Upper lobe of left lung (tissue), 6 donors: ENCODE results near the gene TEX54. TPM values are rescaled to one million over a fixed set of nuclear protein-coding genes. Genes with fewer than 3 reads are reported as not detected.
"Not testable (repeated sequence)": the region's sequence is repeated elsewhere in the genome, so short reads cannot be mapped to it uniquely, and the experiment has no call there.

Experiments
- ATAC-seq, 2 donors: fragments of 200-7000 bp; cut with Tn5 transposase; one replicate each; pipeline ENCODE4 v1.9.1; 2022; ENCODE audit warnings: mild to moderate bottlenecking in 2 of 2, moderate library complexity in 2 of 2; ENCODE audit not compliant: low FRiP score in 2 of 2
- DNase-seq, 2 donors: peaks; one replicate each; pipeline ENCODE4 v3.0.0-alpha.2; 2019 to 2020
- H3K27ac ChIP-seq, 4 donors: fragments of 200-600 bp; sonication (generic); one replicate each; pipeline ENCODE4 v1.5.1; 2016 to 2019
- H3K27me3 ChIP-seq, 4 donors: fragments of 200-600 bp; sonication (generic); one replicate each; pipeline ENCODE4 v1.5.1; 2017 to 2019
- H3K36me3 ChIP-seq, 4 donors: fragments of 200-600 bp; sonication (generic); one replicate each; pipeline ENCODE4 v1.5.1; 2016 to 2019
- H3K4me1 ChIP-seq, 4 donors: fragments of 200-600 bp; sonication (generic); one replicate each; pipeline ENCODE4 v1.5.1; 2018 to 2019
- H3K4me3 ChIP-seq, 4 donors: fragments of 200-600 bp; sonication (generic); one replicate each; pipeline ENCODE4 v1.5.1; 2017 to 2019; ENCODE audit warnings: mild to moderate bottlenecking in 2 of 4, moderate library complexity in 1 of 4
- H3K9me3 ChIP-seq, 4 donors: fragments of 200-600 bp; sonication (generic); one replicate each; pipeline ENCODE4 v1.5.1; 2018 to 2019
- CTCF ChIP-seq, 6 experiments: fragments of 450-650 bp in 4 of 6; fragments of 200-600 bp in 2 of 6; sonication (generic) in 2 of 6; IDR thresholded peaks; one replicate each; pipeline ENCODE4 v1.5.1; 2016 to 2019; ENCODE audit warnings: antibody characterized with exemption in 6 of 6
- EP300 ChIP-seq, 4 donors: sonication (generic); formaldehyde crosslinking; IDR thresholded peaks; one replicate each; pipeline ENCODE4 v1.5.1; 2017; ENCODE audit warnings: antibody characterized with exemption in 4 of 4, control low read depth in 2 of 4
- POLR2A ChIP-seq, 4 donors: fragments of 450-650 bp; IDR thresholded peaks; one replicate each; pipeline ENCODE4 v1.5.1; 2016 to 2017; ENCODE audit warnings: antibody characterized with exemption in 4 of 4, mild to moderate bottlenecking in 2 of 4
- POLR2AphosphoS5 ChIP-seq, 2 donors: sonication (generic); formaldehyde crosslinking; IDR thresholded peaks; one replicate each; pipeline ENCODE4 v1.5.1; 2017; ENCODE audit warnings: antibody characterized with exemption in 2 of 2
- WGBS, 2 donors: methylation state at CpG; one replicate each; pipeline ENCODE4 v1.1.5; 2017 to 2018; 5-methylcytosine and 5-hydroxymethylcytosine counted together
- total RNA-seq, 6 donors: library from RNA; depleted of rRNA in 4 of 6; stranded (reverse); fragments of >200 nt in 4 of 6; gene quantifications; one replicate each; pipeline versions ENCODE4 v1.1.0 to v1.2.1, GENCODE V29; 2016 to 2021
- donor health status: DM: no; HTN: no; CAD: no; lungs with moderate emphysema.
- donor health status: DM: no; HTN: yes; CAD: no; lungs with severe emphysema.

TEX54 gene
- total RNA-seq, 6 donors from 2014 or later: not detected

DNA sequence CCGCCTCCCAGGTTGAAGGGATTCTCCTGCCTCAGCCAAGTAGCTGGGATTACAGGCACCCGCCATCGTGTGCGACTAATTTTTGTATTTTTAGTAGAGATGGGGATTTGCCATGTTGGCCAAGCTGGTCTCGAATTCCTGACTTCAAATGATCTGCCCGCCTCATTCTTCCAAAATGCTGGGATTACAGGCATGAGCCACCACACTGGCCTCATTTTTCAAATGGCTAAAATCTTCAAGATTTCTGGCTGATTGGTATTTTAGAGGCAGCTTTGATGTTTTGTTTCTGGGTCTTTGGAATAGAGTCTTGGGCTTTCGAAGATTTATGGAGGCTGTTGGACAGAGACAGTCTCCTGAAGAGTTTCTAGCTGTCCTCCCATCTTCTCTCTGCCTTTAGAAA, 42.2 kb upstream of the TEX54 start:
- Histone ChIP-seq H3K27me3 (no peaks in the 10 kb centered on the region), H3K4me1 (peaks cover 9 to 10% (median 10%) of the 10 kb centered on the region in 4 donors), H3K4me3 (no peak overlapping the region), H3K36me3 (no peaks in the 10 kb centered on the region), H3K9me3 (no peaks in the 10 kb centered on the region), H3K27ac (no peak overlapping the region)
- TF ChIP-seq CTCF (IDR thresholded peaks at IDR 0.05) (no peak), EP300 (IDR thresholded peaks at IDR 0.05) (no peak), POLR2A (IDR thresholded peaks at IDR 0.05) (no peak), POLR2AphosphoS5 (IDR thresholded peaks at IDR 0.05) (no peak)
- DNase-seq: no peak
- ATAC-seq: no peak
- 96 to 99% methylated on average over 7 of the region's 7 CpGs for WGBS, 2 donors

GRCh38 chr11:62865635-62866034, 33.0 kb upstream of the TEX54 start:
- Histone ChIP-seq H3K27me3 (no peaks in the 10 kb centered on the region), H3K27ac (no peak overlapping the region), H3K4me3 (no peak overlapping the region), H3K9me3 (no peaks in the 10 kb centered on the region), H3K36me3 (no peaks in the 10 kb centered on the region), H3K4me1 (peaks cover 0 to 4% (median 3%) of the 10 kb centered on the region in 4 donors)
- TF ChIP-seq EP300 (IDR thresholded peaks at IDR 0.05) (no peak), POLR2A (IDR thresholded peaks at IDR 0.05) (no peak), POLR2AphosphoS5 (IDR thresholded peaks at IDR 0.05) (no peak), CTCF (IDR thresholded peaks at IDR 0.05) (no peak)
- DNase-seq: no peak
- no peak for ATAC-seq
- WGBS, 2 donors: 89 to 90% methylated on average over 6 of the region's 6 CpGs

GRCh38 chr11:62863687-62864335, 31.2 kb upstream of the TEX54 start:
- TF ChIP-seq CTCF (IDR thresholded peaks at IDR 0.05) (no peak), POLR2A (IDR thresholded peaks at IDR 0.05) (no peak), POLR2AphosphoS5 (IDR thresholded peaks at IDR 0.05) (no peak), EP300 (IDR thresholded peaks at IDR 0.05) (no peak)
- WGBS, 2 donors: 67 to 73% methylated on average over 4 of the region's 4 CpGs
- H3K4me1 ChIP-seq: peaks cover 0 to 4% (median 3%) of the 10 kb centered on the region in 4 donors
- ATAC-seq: no peak
- H3K36me3 ChIP-seq: no peaks in the 10 kb centered on the region
- H3K27ac ChIP-seq: peak overlapping the region in 1 of 4 donors; percentile 27
- no peaks in the 10 kb centered on the region for H3K9me3 ChIP-seq
- no peaks in the 10 kb centered on the region for H3K27me3 ChIP-seq
- no peak overlapping the region for H3K4me3 ChIP-seq
- no peak for DNase-seq

DNA sequence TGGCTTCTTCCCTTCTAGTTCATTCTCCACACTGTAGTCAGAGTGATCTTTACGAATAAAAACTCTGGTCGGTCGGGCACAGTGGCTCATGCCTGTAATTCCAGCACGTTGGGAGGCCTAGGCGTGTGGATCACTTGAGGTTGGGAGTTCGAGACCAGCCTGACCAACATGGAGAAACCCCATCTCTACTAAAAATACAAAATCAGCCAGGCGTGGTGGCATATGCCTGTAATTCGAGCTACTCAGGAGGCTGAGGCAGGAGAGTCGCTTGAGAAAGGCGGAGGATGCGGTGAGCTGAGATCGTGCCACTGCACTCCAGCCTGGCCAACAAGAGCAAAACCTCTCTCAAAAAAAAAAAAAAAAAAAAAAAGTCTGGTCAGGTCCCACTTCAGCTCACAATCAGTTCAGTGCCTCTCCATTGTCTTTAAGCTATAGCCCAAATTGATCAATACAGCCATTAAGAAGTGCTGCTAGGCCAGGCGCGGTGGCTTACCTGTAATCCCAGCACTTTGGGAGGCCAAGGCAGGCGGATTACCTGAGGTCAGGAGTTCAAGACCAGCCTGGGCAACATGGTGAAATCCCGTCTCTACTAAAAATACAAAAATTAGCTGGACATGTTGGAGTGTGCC, 29.0 kb upstream of the TEX54 start:
- not testable (repeated sequence) for DNase-seq, H3K4me3 ChIP-seq, H3K27ac ChIP-seq, H3K27me3 ChIP-seq, H3K9me3 ChIP-seq, ATAC-seq, H3K36me3 ChIP-seq
- H3K4me1 ChIP-seq: peaks cover 0 to 13% (median 9%) of the 10 kb centered on the region in 4 donors
- 91 to 93% methylated on average over 16 of the region's 16 CpGs for WGBS, 2 donors

- no peaks in the 10 kb centered on the region for H3K36me3 ChIP-seq
- no peak overlapping the region for H3K4me3 ChIP-seq
- H3K27me3 ChIP-seq: no peaks in the 10 kb centered on the region
- peaks cover 4 to 19% (median 15%) of the 10 kb centered on the region in 4 donors for H3K4me1 ChIP-seq
- TF ChIP-seq POLR2AphosphoS5 (IDR thresholded peaks at IDR 0.05): no peak
- no peak for TF ChIP-seq EP300 (IDR thresholded peaks at IDR 0.05)
- H3K9me3 ChIP-seq: no peaks in the 10 kb centered on the region
- DNase-seq: no peak
- H3K27ac ChIP-seq: no peak overlapping the region
- no peak for ATAC-seq
- 81 to 82% methylated on average over 4 to 5 of the region's 5 CpGs for WGBS, 2 donors
Observed at GRCh38 chr11:62860835-62861563, 28.4 kb upstream of the TEX54 start.

GRCh38 chr11:62859281-62859703, 26.7 kb upstream of the TEX54 start:
- H3K27me3 ChIP-seq, H3K36me3 ChIP-seq, H3K9me3 ChIP-seq, H3K4me3 ChIP-seq, DNase-seq, ATAC-seq, H3K27ac ChIP-seq: not testable (repeated sequence)
- WGBS, 2 donors: 75 to 83% methylated on average over 8 of the region's 8 CpGs
- H3K4me1 ChIP-seq: peaks cover 13 to 31% (median 22%) of the 10 kb centered on the region in 4 donors
